ENCODE measurements around the gene ADISSP. TPM values are rescaled to one million over a fixed set of nuclear protein-coding genes. Genes with fewer than 3 reads are reported as not detected.

Gene ADISSP
- total and polyA plus RNA-seq, 8 donors, result 19.4 to 37.3 (median 29.4) TPM

DNA sequence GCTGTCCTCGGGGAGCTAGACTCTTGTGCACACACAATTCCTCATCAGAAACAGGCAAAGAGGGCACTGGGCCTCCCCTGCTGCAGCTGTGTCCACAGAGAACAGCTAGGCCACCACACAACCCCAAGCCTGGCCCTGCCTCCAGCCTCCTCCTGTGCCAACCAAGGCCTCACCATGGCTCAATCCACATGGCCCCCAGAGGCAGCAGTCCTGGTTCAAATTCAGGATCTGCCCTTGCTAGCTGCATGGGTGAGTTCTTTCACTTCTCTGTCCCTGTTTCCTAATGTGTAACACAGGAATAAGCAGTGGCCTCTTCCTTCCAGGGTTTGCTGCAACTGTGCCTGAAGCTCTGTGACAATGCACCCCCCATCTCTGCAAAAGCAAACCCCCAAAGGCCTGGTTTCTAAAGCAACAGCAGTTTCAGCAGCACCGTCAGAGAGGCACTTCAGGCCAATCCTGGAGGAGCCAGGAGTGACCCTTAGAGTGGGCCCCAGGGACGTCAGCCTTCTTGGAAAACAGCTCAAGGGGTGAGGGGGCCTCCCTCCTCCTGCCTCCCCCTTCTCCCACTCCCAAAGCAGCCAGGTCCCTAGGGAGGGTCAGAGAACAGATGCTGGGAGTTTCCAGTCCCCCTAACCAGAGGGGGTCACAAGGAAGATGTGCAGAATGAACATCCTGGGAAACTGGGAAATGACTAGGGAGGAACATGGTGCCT is 2.2 kb downstream of the ADISSP start:
- intact Hi-C loops (cut with DNase I), result no loop called here
- no peaks in the 10 kb centered on the region for H3K27me3 ChIP-seq
- H3K36me3 ChIP-seq, result no peaks in the 10 kb centered on the region
- ATAC-seq, result no peak
- H3K4me1 ChIP-seq, result peaks cover 9 to 52% of the 10 kb centered on the region in 2 donors
- TF ChIP-seq, protein P1, sequence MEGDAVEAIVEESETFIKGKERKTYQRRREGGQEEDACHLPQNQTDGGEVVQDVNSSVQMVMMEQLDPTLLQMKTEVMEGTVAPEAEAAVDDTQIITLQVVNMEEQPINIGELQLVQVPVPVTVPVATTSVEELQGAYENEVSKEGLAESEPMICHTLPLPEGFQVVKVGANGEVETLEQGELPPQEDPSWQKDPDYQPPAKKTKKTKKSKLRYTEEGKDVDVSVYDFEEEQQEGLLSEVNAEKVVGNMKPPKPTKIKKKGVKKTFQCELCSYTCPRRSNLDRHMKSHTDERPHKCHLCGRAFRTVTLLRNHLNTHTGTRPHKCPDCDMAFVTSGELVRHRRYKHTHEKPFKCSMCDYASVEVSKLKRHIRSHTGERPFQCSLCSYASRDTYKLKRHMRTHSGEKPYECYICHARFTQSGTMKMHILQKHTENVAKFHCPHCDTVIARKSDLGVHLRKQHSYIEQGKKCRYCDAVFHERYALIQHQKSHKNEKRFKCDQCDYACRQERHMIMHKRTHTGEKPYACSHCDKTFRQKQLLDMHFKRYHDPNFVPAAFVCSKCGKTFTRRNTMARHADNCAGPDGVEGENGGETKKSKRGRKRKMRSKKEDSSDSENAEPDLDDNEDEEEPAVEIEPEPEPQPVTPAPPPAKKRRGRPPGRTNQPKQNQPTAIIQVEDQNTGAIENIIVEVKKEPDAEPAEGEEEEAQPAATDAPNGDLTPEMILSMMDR (IDR thresholded peaks at IDR 0.05), result no peak
- peak overlapping the region in 1 of 2 donors; percentile 65 for H3K27ac ChIP-seq
- H3K9me3 ChIP-seq, result no peaks in the 10 kb centered on the region
- no peak overlapping the region for H3K4me3 ChIP-seq
- no peak for DNase-seq

DNA sequence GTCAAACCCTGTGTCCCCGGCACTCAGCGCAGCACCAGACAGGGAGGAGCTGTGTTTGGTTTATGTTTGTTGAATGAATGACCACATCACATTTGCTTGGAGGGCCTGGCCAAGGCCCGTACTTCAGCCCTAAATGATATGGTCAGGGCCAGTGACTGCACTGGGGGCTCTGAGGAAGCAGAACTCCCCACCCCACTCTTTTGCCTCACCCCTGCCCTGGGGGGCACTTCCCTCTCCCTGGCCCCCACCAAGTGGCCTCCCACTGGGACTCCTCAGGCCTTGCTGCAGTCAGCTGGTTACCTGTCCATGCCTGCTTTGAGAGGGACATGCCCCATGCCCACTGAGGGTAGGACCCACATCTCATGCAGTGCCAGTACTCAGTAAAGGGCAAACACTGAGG is 2.9 kb downstream of the ADISSP start:
- Histone ChIP-seq H3K9me3 (no peaks in the 10 kb centered on the region), H3K27me3 (no peaks in the 10 kb centered on the region), H3K4me3 (no peak overlapping the region), H3K4me1 (peaks cover 9 to 52% of the 10 kb centered on the region in 2 donors), H3K27ac (peak overlapping the region in 1 of 2 donors; percentile 65), H3K36me3 (peaks cover 0 to 3% of the 10 kb centered on the region in 2 donors)
- DNase-seq, result no peak
- TF ChIP-seq, protein P1 (IDR thresholded peaks at IDR 0.05), result no peak
- no peak for ATAC-seq
- intact Hi-C loops (cut with DNase I), result no loop called here

DNA sequence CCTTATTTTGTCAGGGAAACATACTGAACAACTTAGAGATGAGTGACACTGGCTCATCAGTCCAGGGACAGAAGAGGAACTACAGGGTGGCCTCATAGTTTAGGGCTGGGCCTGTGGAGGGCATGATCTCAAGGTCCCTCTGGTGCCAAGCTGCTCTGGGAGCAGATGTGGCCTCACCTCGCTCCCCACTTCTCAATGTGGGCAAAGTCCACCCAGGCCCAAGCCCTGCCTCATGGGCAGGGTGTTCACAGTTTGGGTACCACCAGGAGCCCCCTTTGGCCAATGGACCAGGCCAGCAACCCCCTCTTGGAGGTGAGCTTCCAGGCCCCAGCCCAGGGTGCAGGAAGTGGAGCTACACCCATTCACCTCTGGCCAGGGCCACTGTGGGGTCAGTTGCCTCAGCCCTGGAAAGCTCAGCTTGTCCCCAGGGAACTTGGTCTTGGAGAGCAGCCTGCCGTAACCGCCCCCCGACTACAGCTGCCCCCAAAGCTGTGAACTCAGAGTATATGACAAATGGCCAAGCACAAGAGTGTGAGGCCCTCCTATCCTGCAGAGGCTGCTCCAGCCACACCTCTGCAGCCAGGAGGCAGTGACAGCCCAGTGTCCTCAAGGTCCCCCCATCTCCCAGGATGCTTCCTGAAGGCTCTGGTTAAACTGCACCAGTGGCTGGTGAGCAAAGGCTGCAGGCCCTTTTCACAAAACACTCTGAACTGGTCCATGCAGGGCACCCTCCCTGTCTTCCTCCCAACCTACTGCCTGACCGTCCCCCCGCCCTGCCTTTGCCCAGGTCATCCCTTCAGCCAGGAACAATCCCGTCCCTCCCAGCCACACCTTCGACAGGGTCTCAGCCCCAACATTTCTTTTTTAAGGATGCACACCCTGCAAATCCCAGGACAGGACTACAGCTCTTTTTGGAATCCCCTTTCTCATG is 3.6 kb downstream of the ADISSP start:
- peaks cover 0 to 10% of the 10 kb centered on the region in 2 donors for H3K36me3 ChIP-seq
- peaks cover 9 to 48% of the 10 kb centered on the region in 2 donors for H3K4me1 ChIP-seq
- intact Hi-C loops (cut with DNase I), result no loop called here
- no peak for ATAC-seq
- H3K9me3 ChIP-seq, result no peaks in the 10 kb centered on the region
- DNase-seq, result no peak
- no peak overlapping the region for H3K4me3 ChIP-seq
- H3K27me3 ChIP-seq, result no peaks in the 10 kb centered on the region
- TF ChIP-seq, protein P1 (IDR thresholded peaks at IDR 0.05), result no peak
- peak overlapping the region in 1 of 2 donors; percentile 65 for H3K27ac ChIP-seq

DNA sequence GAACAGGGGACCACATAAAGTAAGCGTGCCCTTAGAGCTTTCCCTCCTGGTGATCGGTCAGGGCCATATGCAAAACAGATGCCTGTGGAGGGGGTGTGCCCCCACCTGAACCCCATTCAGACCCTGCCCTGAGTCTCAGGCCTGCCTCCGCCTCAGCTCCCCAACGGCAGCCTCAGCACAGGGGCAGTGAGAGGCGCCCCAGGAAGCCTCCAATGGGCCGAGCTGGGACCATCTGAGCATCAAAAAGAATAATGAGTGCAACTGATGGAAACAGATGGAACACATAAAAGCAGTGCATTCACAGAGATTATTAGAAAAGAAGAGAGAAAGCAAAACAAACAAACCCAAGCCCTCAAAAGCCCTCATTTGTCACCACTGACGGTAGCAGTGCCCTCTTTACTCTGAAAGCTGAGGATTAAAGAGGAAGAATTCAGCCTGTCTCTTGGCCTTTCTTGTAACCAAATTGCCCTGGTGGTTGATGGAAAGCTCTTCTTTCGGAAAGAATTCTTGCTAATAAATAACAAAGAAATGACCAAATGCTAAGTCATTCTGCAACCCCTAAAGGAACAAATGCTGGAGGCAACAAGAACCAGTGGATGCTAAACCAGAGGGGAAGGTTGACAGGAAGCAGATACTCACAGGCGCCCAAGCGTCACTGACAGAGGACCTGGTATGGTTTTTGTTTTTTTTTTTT is 6.8 kb downstream of the ADISSP start:
- H3K36me3 ChIP-seq, result peaks cover 0 to 25% of the 10 kb centered on the region in 2 donors
- ATAC-seq (no peak), DNase-seq (no peak)
- TF ChIP-seq, protein P1 (IDR thresholded peaks at IDR 0.05), result no peak
- H3K4me3 ChIP-seq, result no peak overlapping the region
- H3K9me3 ChIP-seq, result no peaks in the 10 kb centered on the region
- H3K27ac ChIP-seq, result no peak overlapping the region
- intact Hi-C loops (cut with DNase I), result no loop called here
- no peaks in the 10 kb centered on the region for H3K27me3 ChIP-seq
- H3K4me1 ChIP-seq, result peaks cover 0 to 31% of the 10 kb centered on the region in 2 donors
